Right kidney (tissue), 1 donor: ENCODE measurements around the gene TNFRSF25.
"Not testable (repeated sequence)": the region's sequence is repeated elsewhere in the genome, so short reads cannot be mapped to it uniquely, and the experiment has no call there.

Experiments used
- DNase-seq: peaks from one replicate; pipeline ENCODE4 v3.0.0-alpha.2; 2016

Gene TNFRSF25

DNA sequence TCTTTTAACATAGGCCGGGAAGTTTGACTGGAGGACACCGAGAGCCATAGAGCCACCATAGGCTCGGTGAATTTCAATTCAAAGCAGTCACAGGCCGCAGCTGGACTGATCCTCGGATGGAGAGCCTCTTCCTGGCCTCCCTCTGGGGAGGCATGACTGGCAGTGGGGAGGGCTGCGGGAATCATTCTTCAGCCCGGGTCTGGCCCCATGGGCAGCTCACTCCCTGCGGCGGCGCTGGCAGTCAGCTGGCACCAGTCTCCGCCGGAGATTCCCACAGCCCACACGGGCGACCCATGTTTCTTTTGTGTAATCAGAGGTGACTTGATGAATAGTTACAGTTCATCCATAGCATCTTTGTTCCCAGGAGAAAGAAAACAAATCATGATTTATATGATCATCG, 30.8 kb downstream of the TNFRSF25 start:
- peak; percentile 6 for DNase-seq

DNA sequence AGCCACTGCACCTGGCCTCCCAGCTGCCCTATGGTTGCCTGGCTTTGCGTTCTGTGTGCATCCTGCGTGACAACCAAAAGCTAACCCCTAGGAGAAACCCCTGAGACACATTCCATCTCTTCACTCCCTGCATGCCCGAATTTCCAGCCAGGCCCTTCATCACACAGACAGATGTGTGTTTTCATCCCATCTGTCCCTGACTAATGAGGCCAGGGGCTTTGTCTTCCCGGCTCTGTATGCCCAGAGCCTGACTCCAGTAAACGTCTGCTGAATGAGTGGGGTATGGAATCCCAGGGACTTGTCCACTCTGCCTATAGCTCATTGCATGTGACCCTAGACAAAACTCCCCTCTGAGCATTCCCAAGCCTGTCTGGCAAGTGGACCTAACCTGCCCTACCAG, 31.8 kb downstream of the TNFRSF25 start:
- DNase-seq: peak; percentile 9

DNA sequence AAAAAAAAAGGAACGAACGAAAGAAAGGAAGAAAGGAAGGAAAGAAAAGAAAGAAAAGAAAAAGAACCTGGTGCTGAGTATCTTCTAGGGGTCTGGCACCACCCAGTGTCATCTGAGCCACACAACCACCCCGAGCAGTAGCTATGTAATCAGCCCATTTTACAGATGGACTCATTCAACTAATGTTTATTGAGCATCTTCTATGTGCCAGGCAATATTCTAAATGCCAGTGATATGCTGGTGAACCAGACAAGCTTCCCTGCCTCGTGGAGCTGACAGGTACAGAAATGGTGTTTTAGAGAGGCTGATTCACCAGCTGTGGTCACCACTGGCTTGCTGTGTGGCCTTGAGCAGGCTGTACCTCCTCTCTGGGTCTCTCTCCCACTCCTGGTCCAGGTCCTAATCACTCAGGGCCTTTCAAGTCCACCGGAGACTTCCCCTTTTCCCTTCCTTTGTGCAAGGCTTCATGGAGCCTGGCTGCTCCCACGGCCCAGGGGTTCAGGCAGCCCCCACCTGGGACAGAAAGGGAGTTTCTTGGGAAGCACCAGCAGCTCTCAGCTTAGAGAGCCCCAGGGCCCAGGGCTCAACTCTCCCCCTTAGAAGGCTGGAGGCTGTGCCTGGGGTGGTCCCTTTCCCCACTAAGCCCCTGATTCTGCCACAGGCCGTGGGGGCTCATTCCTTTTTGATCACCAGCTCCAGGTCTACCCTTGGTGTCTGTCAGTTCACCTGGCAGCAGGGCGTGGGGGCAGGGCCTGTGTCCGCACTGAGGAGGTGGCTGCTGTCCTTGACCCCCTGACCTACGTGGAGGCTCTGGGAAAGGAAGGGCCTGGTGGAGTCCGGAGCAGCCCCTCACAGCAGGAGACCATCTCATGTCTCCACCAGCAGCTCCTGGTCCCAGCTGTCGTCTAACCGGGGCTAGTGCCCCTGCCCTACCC, 34.1 kb downstream of the TNFRSF25 start:
- DNase-seq: not testable (repeated sequence)

GRCh38 chr1:6429660-6430411, 36.1 kb downstream of the TNFRSF25 start:
- DNase-seq: peak; percentile 23

- DNase-seq: not testable (repeated sequence)
Measured at GRCh38 chr1:6428453-6428852, 37.5 kb downstream of the TNFRSF25 start.

GRCh38 chr1:6427441-6428390, 38.3 kb downstream of the TNFRSF25 start:
- peak; percentile 27 for DNase-seq

GRCh38 chr1:6426972-6427350, 39.0 kb downstream of the TNFRSF25 start:
- no peak for DNase-seq

DNA sequence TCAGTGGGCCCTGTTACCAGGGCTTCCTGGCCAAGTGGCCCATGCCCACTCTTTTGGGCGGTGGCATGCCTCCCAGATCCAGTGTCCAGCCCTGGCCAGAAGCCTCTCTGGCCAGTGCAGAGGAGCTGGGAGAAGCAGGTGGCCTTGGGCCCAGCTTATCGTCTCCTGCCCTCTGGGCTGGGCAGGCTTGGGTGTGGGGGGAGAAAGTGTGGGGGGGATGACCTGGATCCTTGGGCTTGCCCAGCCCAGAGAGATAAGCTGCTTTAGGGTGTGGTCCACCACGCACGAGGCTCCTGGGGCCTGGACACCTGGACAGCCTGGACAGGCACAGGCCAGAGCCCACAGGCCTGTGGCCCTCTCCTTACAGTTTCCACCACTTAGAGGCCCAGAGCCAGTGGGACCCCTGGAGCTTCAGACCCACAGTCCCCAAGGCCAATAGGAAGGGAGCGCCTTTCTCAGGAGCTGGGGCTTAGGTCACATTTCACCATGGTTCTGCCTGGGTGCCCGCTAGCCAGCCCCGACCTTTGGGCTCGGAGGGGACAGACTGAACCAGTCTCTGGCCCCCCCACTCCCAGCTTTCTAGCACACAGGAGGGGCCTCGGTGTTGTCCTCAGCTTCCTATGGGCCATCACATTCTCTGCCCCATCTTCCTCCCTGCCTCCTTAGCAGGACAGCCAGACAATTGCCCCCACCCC, 39.5 kb downstream of the TNFRSF25 start:
- DNase-seq: peak; percentile 11

DNA sequence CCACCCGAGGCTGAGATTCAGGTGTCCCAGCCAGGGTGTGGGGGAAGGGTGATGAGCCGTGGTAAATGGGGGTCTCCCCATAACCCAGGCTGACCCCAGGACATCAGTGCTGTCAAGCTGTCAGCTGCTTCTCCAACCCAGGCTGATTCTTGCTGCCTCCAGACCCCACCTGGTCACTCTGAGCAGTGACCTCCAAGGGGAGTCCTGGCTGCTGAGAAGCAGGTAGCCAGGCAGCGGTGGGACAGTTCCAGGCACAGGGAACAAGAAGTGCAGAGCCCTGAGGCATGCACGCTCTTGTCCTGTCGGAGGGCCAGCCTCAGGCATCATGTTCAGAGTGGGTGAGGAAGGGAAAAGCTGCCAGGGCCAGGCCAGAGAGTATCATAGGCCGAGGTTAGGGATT, 40.3 kb downstream of the TNFRSF25 start:
- peak; percentile 7 for DNase-seq

DNA sequence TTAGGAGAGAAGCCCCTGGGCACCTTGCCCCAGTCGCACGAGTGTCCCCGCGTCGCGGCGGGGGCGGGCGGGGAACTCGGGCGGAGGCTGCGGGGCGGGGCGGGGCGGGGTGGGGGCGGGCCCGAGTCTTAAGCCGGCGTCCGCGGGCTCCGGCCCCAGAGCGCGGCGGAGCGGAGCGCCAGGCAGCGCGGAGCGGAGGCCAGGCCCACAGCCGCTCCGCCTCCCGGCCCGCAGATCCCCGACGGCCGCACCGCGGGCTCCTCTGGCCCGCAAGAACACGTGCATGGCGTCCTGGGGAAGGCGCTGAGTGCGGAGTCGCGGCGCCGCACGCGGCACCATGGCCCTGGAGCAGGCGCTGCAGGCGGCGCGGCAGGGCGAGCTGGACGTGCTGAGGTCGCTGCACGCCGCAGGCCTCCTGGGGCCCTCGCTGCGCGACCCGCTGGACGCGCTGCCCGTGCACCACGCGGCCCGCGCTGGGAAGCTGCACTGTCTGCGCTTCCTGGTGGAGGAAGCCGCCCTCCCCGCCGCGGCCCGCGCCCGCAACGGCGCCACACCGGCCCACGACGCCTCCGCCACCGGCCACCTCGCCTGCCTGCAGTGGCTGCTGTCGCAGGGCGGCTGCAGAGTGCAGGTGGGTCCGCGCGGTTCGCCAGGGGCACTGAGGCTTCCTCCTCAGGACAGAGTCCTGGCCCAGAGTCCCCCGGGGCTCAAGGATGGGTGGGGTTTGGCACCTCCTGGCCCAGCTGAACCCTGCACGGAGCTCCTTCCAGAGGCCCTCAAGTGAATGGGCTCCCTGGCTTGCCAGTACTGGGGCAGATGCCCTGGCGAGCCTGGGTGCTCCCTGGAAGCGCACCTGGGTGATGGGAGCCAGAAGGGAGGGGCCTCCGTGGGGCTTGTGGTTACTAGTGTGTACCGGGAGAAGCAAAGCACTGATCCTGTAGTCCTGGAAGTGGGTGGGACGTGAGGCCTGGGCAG, 41.1 kb downstream of the TNFRSF25 start, which contains the start of gene ESPN:
Gene ESPN, plus strand, starts transcription at position 158 of the 975 bp plus-strand sequence. Its CDS starts 180 bp downstream, at position 338.
- DNase-seq: peak; percentile 57

DNA sequence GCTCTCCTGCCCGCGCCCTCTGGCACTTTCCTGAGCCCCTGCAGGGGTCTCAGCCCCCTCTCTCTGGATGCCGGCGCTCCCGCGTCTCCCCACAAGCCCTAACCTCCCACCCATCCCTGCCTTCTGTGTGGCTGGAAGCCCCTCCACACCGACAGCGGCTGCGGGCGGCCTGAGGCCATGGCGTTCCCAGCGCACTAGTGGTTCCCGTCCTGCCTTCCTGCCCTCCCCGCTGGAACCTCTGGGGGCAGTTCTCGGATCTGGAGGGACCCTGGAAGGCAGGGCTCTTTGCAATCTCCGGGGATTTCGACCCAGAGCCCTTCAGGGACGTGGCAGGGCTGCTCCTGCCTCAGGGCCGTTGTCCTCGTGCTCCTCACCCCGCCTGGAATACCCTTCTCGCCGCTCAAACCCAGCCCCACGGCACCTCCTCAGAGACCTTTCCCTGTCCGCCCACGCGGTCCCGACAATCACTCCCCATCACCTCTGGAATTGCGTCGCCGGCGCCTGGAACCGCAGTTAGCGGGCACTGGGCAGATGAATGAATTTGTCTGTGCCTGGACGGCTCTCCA, 41.9 kb downstream of the TNFRSF25 start:
- DNase-seq: peak; percentile 65

GRCh38 chr1:6423321-6423999, 42.5 kb downstream of the TNFRSF25 start:
- peak; percentile 66 for DNase-seq

DNA sequence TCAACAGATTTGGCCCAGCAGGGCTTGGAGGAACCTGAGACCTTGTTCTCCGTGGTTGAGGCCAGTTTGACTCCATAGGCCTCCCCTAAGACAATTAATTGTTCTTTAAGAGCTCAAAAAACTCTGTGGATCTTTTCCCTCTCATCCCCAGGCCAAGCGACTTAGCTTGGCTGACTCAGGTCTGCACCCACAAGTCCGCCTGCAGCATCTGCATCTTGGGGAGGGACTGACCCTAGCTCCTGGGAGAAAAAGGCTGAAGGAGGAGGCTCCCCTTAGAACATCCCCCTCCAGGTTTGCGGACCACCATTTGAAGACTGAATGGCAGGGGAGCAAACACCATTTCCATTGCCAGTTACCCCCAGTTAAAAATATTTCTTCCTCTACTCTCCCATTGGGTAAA, 44.7 kb downstream of the TNFRSF25 start:
- DNase-seq: no peak

GRCh38 chr1:6420454-6421042, 45.4 kb downstream of the TNFRSF25 start:
- peak; percentile 48 for DNase-seq

- DNase-seq: peak; percentile 49
Measured at GRCh38 chr1:6419804-6420453, 46.0 kb downstream of the TNFRSF25 start, which contains the start of gene HES2. Gene HES2, minus strand, starts transcription at chr1:6419919. Its CDS starts 99 bp downstream, at chr1:6419820.

GRCh38 chr1:6419397-6419803, 46.6 kb downstream of the TNFRSF25 start:
- no peak for DNase-seq

GRCh38 chr1:6418668-6419396, 47.1 kb downstream of the TNFRSF25 start:
- DNase-seq: peak; percentile 64
